Hepatocyte (in vitro differentiated cells): ENCODE measurements around the gene MRPS18B.

Experiments used
- CTCF ChIP-seq: fragments of 200-600 bp; sonication (generic); IDR thresholded peaks from 2 replicates; pipeline ENCODE4 v1.5.1; 2016; ENCODE audit warnings: antibody characterized with exemption, mild to moderate bottlenecking; ENCODE audit not compliant: poor library complexity
- EZH2 ChIP-seq: fragments of 200-600 bp; sonication (generic); IDR thresholded peaks from 2 replicates; pipeline ENCODE4 v1.6.1; 2016; ENCODE audit warnings: antibody characterized with exemption, mild to moderate bottlenecking, borderline replicate concordance
- EZH2phosphoT487 ChIP-seq: fragments of 200-600 bp; sonication (generic); IDR thresholded peaks from one replicate; pipeline ENCODE4 v1.6.1; 2018; ENCODE audit warnings: antibody characterized with exemption, mild to moderate bottlenecking, low read depth, moderate library complexity; ENCODE audit not compliant: unreplicated experiment, severe bottlenecking

- TF ChIP-seq CTCF (no peak), EZH2phosphoT487 (no peak), EZH2 (no peak)
These were observed 29.0 kb downstream of the MRPS18B start, which contains the start of gene C6orf136 for GRCh38 chr6:30646450-30647241.
